ENCODE results near the gene CCDC178. TPM values are rescaled to one million over a fixed set of nuclear protein-coding genes. Genes with fewer than 3 reads are reported as not detected.
"Not testable (repeated sequence)": the region's sequence is repeated elsewhere in the genome, so short reads cannot be mapped to it uniquely, and the experiment has no call there.

Gene CCDC178
- total RNA-seq, 1 donor from 2014 or later, result 0.53 TPM

GRCh38 chr18:33404244-33404873, 36.2 kb downstream of the CCDC178 start:
- DNase-seq (ENCODE audit: low read depth), result peak; percentile 16
- Histone ChIP-seq H3K27me3 (ENCODE audit: control insufficient read depth, insufficient read depth, low read length) (no peaks in the 10 kb centered on the region), H3K4me3 (ENCODE audit: low read depth, low read length) (no peak overlapping the region), H3K36me3 (ENCODE audit: control insufficient read depth, insufficient read depth, low read length) (no peaks in the 10 kb centered on the region)
- FAIRE-seq, result no peak
- peak; percentile 12 for TF ChIP-seq CTCF (IDR thresholded peaks at IDR 0.05; ENCODE audit: insufficient read depth, low read length, severe bottlenecking)

DNA sequence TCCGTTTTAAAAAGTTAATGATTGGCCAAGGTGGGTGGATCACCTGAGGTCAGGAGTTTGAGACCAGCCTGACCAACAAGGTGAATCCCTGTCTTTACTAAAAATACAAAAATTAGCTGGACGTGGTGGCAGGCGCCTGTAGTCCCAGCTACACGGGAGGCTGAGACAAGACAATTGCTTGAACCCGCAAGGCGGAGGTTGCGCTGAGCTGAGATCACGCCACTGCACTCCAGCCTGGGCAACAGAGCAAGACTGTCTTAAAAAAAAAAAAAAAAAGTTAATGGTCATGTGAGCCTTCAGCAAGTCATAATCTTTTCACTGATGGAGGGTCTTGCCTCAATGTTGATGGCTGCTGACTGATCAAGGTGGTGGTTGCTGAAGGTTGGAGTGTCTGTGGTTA, 41.6 kb downstream of the CCDC178 start:
- H3K4me3 ChIP-seq (ENCODE audit: low read depth, low read length); FAIRE-seq; DNase-seq (ENCODE audit: low read depth); H3K36me3 ChIP-seq (ENCODE audit: control insufficient read depth, insufficient read depth, low read length); H3K27me3 ChIP-seq (ENCODE audit: control insufficient read depth, insufficient read depth, low read length): not testable (repeated sequence)

DNA sequence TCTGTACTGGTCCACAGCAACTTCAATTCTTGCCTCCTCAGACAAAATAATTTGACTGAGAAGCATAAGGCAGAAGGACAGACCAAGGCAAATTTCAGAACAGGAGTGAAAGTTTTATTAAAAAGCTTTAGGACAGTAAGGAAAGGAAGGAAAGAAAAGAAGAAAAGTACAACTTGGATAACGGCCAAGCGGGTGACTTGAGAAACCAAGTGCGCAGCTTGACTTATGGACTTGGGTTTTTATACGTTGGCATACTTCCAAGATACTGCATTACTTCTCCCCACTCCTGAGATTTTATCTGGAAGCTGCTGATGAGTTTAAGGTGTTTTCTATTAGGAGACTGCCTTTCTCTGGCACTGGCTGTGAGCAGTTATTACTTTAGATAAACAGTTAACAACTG, 64.7 kb downstream of the CCDC178 start:
- no peak for TF ChIP-seq CTCF (IDR thresholded peaks at IDR 0.05; ENCODE audit: insufficient read depth, low read length, severe bottlenecking)
- FAIRE-seq, result no peak

DNA sequence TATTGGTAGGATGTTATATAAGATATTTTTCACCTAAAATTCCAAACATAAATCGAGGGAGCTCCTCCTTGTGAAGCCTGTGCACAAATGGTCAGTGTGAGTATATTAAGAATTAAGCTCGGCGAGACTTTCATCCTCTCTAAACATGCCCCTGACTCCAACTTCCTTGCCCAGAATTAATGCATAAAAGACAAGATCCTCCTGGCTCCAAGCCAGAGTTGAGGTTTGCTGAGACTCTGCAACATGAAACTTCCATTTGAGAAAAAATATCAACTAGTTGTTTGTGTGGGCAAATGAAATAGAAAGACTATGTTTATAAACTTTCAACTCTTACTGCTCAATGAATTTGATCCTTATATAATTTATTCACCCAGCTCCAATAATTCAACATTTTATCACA, 68.1 kb downstream of the CCDC178 start:
- H3K27me3 ChIP-seq (ENCODE audit: control insufficient read depth, insufficient read depth, low read length), result no peaks in the 10 kb centered on the region
- FAIRE-seq, result no peak
- TF ChIP-seq CTCF (IDR thresholded peaks at IDR 0.05; ENCODE audit: insufficient read depth, low read length, severe bottlenecking), result no peak
- H3K36me3 ChIP-seq (ENCODE audit: control insufficient read depth, insufficient read depth, low read length), result no peaks in the 10 kb centered on the region
- H3K4me3 ChIP-seq (ENCODE audit: low read depth, low read length), result no peak overlapping the region
- DNase-seq (ENCODE audit: low read depth), result no peak

More for the DNA sequence above, 64.7 kb downstream of the CCDC178 start:
- DNase-seq (ENCODE audit: low read depth), result no peak
- no peaks in the 10 kb centered on the region for H3K27me3 ChIP-seq (ENCODE audit: control insufficient read depth, insufficient read depth, low read length)
- H3K4me3 ChIP-seq (ENCODE audit: low read depth, low read length), result no peak overlapping the region
- H3K36me3 ChIP-seq (ENCODE audit: control insufficient read depth, insufficient read depth, low read length), result no peaks in the 10 kb centered on the region

DNA sequence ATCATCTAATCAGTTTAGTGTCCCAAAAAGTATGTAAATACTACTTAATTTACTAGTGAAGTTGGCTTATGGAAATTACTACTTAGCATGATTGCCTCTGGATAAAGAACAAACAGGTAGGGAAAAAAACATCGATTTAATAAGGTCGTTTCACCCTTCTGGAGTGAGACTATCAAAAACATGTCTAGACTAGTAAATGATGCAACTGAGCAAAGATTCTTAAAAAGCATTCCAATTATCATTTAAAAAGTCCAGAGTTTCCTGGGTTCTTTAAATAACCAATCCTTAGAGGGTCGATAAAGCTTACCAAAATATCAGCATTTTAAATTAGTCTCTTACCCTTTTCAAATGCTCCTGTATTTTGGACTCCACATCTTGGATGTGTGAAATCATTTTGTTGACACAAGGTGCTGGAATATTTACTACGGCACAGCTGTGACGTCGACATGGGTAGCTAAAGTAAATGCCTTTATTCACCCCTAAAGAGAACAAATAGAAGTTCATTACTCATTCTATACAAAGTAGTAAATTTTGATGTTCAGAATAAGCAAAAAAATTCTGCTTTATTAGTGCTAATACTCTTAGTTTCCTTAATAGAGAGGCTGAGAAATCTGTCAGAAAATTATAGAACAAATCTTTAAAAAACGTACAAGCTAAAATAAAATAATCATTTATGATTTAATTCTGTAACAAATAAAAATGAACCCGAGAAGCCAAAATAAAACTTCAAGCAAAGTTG, 70.6 kb downstream of the CCDC178 start:
- Histone ChIP-seq H3K4me3 (ENCODE audit: low read depth, low read length) (no peak overlapping the region), H3K36me3 (ENCODE audit: control insufficient read depth, insufficient read depth, low read length) (no peaks in the 10 kb centered on the region), H3K27me3 (ENCODE audit: control insufficient read depth, insufficient read depth, low read length) (no peaks in the 10 kb centered on the region)
- DNase-seq (ENCODE audit: low read depth) (peak; percentile 80), FAIRE-seq (no peak)
- no peak for TF ChIP-seq CTCF (IDR thresholded peaks at IDR 0.05; ENCODE audit: insufficient read depth, low read length, severe bottlenecking)

DNA sequence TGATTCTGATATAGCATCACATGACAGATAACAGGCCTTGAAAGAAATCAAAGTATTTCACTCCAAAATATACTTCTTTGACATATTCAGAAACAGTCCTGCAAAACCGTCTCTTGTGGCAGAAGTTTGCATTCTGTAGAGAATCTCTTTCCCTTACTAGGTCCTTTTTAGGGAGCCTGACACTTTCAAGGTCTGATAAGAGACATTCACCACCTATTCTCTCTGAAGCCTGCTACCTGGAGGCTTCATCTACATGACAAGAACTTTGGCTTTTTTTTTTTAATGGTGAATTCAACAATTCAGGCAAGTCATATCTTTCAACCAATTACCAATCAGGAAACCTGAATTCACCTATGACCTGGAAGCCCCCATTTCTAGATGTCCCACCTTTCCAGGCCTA, 83.8 kb downstream of the CCDC178 start:
- no peak for TF ChIP-seq CTCF (IDR thresholded peaks at IDR 0.05; ENCODE audit: insufficient read depth, low read length, severe bottlenecking)
- H3K36me3 ChIP-seq (ENCODE audit: control insufficient read depth, insufficient read depth, low read length), result no peaks in the 10 kb centered on the region
- no peaks in the 10 kb centered on the region for H3K27me3 ChIP-seq (ENCODE audit: control insufficient read depth, insufficient read depth, low read length)
- DNase-seq (ENCODE audit: low read depth) (no peak), FAIRE-seq (no peak)
- no peak overlapping the region for H3K4me3 ChIP-seq (ENCODE audit: low read depth, low read length)
